Ramos (cell line): Measurements from ENCODE around the gene OR1K1.
"Not testable (repeated sequence)": the region's sequence is repeated elsewhere in the genome, so short reads cannot be mapped to it uniquely, and the experiment has no call there.

Source experiments
- in situ Hi-C: fragments of 300-500 bp; cut with MboI; formaldehyde crosslinking; loops from one replicate; pipeline ENCODE4 v1.14.3; 2022; ENCODE audit warnings: low sequenced_read_pairs; ENCODE audit not compliant: unreplicated experiment

The OR1K1 gene

GRCh38 chr9:122810306-122810946, 10.5 kb downstream of the OR1K1 start:
- in situ Hi-C loops: loop anchor here (5.0 to 25.0 kb wide), 3 partner anchors 343 to 698 kb away; partner anchors contain the start of gene CRB2

- in situ Hi-C loops: loop anchor here (5.0 to 25.0 kb wide), 3 partner anchors 345 to 700 kb away; partner anchors contain the start of gene CRB2
Measured at GRCh38 chr9:122812736-122813135, 12.8 kb downstream of the OR1K1 start.

- in situ Hi-C loops: loop anchor here (5.0 to 25.0 kb wide), 3 partner anchors 347 to 702 kb away; partner anchors contain the start of gene CRB2
Measured at GRCh38 chr9:122814545-122814944, 14.6 kb downstream of the OR1K1 start.

GRCh38 chr9:122815544-122815943, 15.6 kb downstream of the OR1K1 start:
- in situ Hi-C loops: loop anchor here (25.0 kb wide), 2 partner anchors 547 to 703 kb away; partner anchors contain the start of gene CRB2

GRCh38 chr9:122816163-122816867, 16.4 kb downstream of the OR1K1 start:
- in situ Hi-C loops: loop anchor here (25.0 kb wide), 2 partner anchors 546 to 704 kb away; partner anchors contain the start of gene CRB2

GRCh38 chr9:122819326-122819725, 19.4 kb downstream of the OR1K1 start:
- in situ Hi-C loops: loop anchor here (25.0 kb wide), 2 partner anchors 543 to 707 kb away; partner anchors contain the start of gene CRB2

GRCh38 chr9:122819791-122820489, 20.0 kb downstream of the OR1K1 start:
- in situ Hi-C loops: loop anchor here (25.0 kb wide), 2 partner anchors 542 to 708 kb away; partner anchors contain the start of gene CRB2

GRCh38 chr9:122820490-122820845, 20.5 kb downstream of the OR1K1 start:
- in situ Hi-C loops: loop anchor here (25.0 kb wide), 2 partner anchors 542 to 708 kb away; partner anchors contain the start of gene CRB2

GRCh38 chr9:122821278-122821943, 21.5 kb downstream of the OR1K1 start:
- in situ Hi-C loops: loop anchor here (25.0 kb wide), 2 partner anchors 541 to 709 kb away; partner anchors contain the start of gene CRB2

- in situ Hi-C loops: loop anchor here (25.0 kb wide), 2 partner anchors 540 to 710 kb away; partner anchors contain the start of gene CRB2
Measured at GRCh38 chr9:122822056-122822455, 22.1 kb downstream of the OR1K1 start.

GRCh38 chr9:122822938-122823337, 23.0 kb downstream of the OR1K1 start:
- in situ Hi-C loops: loop anchor here (25.0 kb wide), 2 partner anchors 539 to 711 kb away; partner anchors contain the start of gene CRB2

- in situ Hi-C loops: no loop called here
Measured at GRCh38 chr9:122827761-122828093, 27.8 kb downstream of the OR1K1 start.

GRCh38 chr9:122828965-122829284, 29.0 kb downstream of the OR1K1 start:
- in situ Hi-C loops: not testable (repeated sequence)

- in situ Hi-C loops: no loop called here
Measured at GRCh38 chr9:122832194-122832593, 32.3 kb downstream of the OR1K1 start.

- in situ Hi-C loops: no loop called here
Measured at GRCh38 chr9:122835313-122835731, 35.4 kb downstream of the OR1K1 start.

GRCh38 chr9:122837266-122837850, 37.4 kb downstream of the OR1K1 start:
- in situ Hi-C loops: no loop called here

GRCh38 chr9:122838441-122838840, 38.5 kb downstream of the OR1K1 start:
- in situ Hi-C loops: not testable (repeated sequence)

GRCh38 chr9:122841501-122841900, 41.6 kb downstream of the OR1K1 start:
- in situ Hi-C loops: no loop called here

GRCh38 chr9:122844137-122844536, 44.2 kb downstream of the OR1K1 start:
- in situ Hi-C loops: no loop called here

GRCh38 chr9:122845116-122845515, 45.2 kb downstream of the OR1K1 start:
- in situ Hi-C loops: no loop called here
